GM12878 (cell line): Measurements from ENCODE around the gene GMDS. TPM values are rescaled to one million over a fixed set of nuclear protein-coding genes. Genes with fewer than 3 reads are reported as not detected.

Experiments
- CBX3 ChIP-seq: fragments of 200-600 bp; sonication (generic); IDR thresholded peaks from 2 replicates; pipeline ENCODE4 v1.6.1; 2016; ENCODE audit warnings: low read depth, borderline replicate concordance
- CHD1 ChIP-seq: IDR thresholded peaks from 2 replicates; pipeline ENCODE4 v1.6.1; 2012; ENCODE audit warnings: low read depth, low read length, improper control_type of control experiment
- E2F8 ChIP-seq: fragments of 450-650 bp; IDR thresholded peaks from 2 replicates; pipeline ENCODE4 v1.6.1; 2018; ENCODE audit warnings: mild to moderate bottlenecking, low read depth, moderate library complexity; ENCODE audit not compliant: partially characterized antibody
- EGR1 ChIP-seq, 2 experiments: IDR thresholded peaks; 1 replicate in 1 of 2; 2 replicates in 1 of 2; pipeline ENCODE4 v1.6.1; 2011 to 2012; ENCODE audit warnings: low read depth in 2 of 2, low read length in 2 of 2, borderline replicate concordance in 1 of 2, mild to moderate bottlenecking in 1 of 2, moderate library complexity in 1 of 2
- EZH2 ChIP-seq: IDR thresholded peaks from 2 replicates; pipeline ENCODE4 v1.6.1; 2012; ENCODE audit warnings: low read depth, mild to moderate bottlenecking, control low read depth, inconsistent platforms, low read length, borderline replicate concordance; ENCODE audit not compliant: control insufficient read depth
- FOS ChIP-seq: IDR thresholded peaks from 3 replicates; pipeline ENCODE4 v1.6.1; 2011; ENCODE audit warnings: borderline replicate concordance; ENCODE audit not compliant: insufficient read length; ENCODE audit errors: extremely low read depth
- FOXK2 ChIP-seq: fragments of 450-650 bp; IDR thresholded peaks from 2 replicates; pipeline ENCODE4 v1.6.1; 2017; ENCODE audit warnings: mild to moderate bottlenecking, moderate library complexity
- HCFC1 ChIP-seq: fragments of 150-350 bp; IDR thresholded peaks from 2 replicates; pipeline ENCODE4 v1.6.1; 2014; ENCODE audit warnings: low read length
- KAT2A ChIP-seq: conservative IDR thresholded peaks from 2 replicates; pipeline ENCODE4 v1.6.1; 2011; ENCODE audit warnings: low read depth, low read length; ENCODE audit not compliant: control insufficient read depth
- LARP7 ChIP-seq: fragments of 450-650 bp; IDR thresholded peaks from 2 replicates; pipeline ENCODE4 v1.6.1; 2017; ENCODE audit warnings: mild to moderate bottlenecking
- MEF2A ChIP-seq: IDR thresholded peaks from 2 replicates; pipeline ENCODE4 v1.6.1; 2011; ENCODE audit warnings: low read depth, mild to moderate bottlenecking, low read length, moderate library complexity; ENCODE audit not compliant: insufficient read depth
- MTA2 ChIP-seq: fragments of 450-650 bp; IDR thresholded peaks from 2 replicates; pipeline ENCODE4 v1.6.1; 2016; ENCODE audit warnings: low read depth, mild to moderate bottlenecking, moderate library complexity
- MTA3 ChIP-seq: IDR thresholded peaks from 2 replicates; pipeline ENCODE4 v1.6.1; 2012; ENCODE audit warnings: low read length, inconsistent platforms, borderline replicate concordance
- MYB ChIP-seq: fragments of 150-350 bp; IDR thresholded peaks from 2 replicates; pipeline ENCODE4 v1.6.1; 2014; ENCODE audit warnings: mild to moderate bottlenecking, low read depth, low read length, borderline replicate concordance
- NKRF ChIP-seq: fragments of 450-650 bp; conservative IDR thresholded peaks from 2 replicates; pipeline ENCODE4 v1.6.1; 2017; ENCODE audit warnings: mild to moderate bottlenecking, moderate library complexity
- NR2F1 ChIP-seq: fragments of 450-650 bp; conservative IDR thresholded peaks from 2 replicates; pipeline ENCODE4 v1.6.1; 2017; ENCODE audit warnings: mild to moderate bottlenecking
- NRF1 ChIP-seq: conservative IDR thresholded peaks from 2 replicates; pipeline ENCODE4 v1.6.1; 2011; ENCODE audit warnings: mild to moderate bottlenecking, low read depth, low read length, improper control_type of control experiment
- PAX5 ChIP-seq: IDR thresholded peaks from 2 replicates; pipeline ENCODE4 v1.6.1; 2011; ENCODE audit warnings: low read depth, low read length, borderline replicate concordance
- PAX8 ChIP-seq: fragments of 450-650 bp; IDR thresholded peaks from 2 replicates; pipeline ENCODE4 v1.6.1; 2017; ENCODE audit warnings: mild to moderate bottlenecking, moderate library complexity
- PRDM15 ChIP-seq: fragments of 450-650 bp; formaldehyde crosslinking; IDR thresholded peaks from 2 replicates; pipeline ENCODE4 v1.4.0; 2020; ENCODE audit warnings: mild to moderate bottlenecking, moderate library complexity
- RB1 ChIP-seq: fragments of 450-650 bp; formaldehyde crosslinking; IDR thresholded peaks from 2 replicates; pipeline ENCODE4 v1.6.1; 2017; ENCODE audit warnings: mild to moderate bottlenecking, borderline replicate concordance
- YY1 ChIP-seq: IDR thresholded peaks from 2 replicates; pipeline ENCODE4 v1.6.1; 2011; ENCODE audit warnings: low read depth, mild to moderate bottlenecking, low read length
- polyA plus RNA-seq, 11 experiments: library from polyadenylated mRNA; depleted of rRNA in 4 of 11; unstranded in 6 of 11; stranded (reverse) in 5 of 11; fragments of >200 nt; fragmentation: Nextera tagmentation in 4 of 11; fragmentation: Illumina TruSeq in 1 of 11; extraction: Ambion mirVana in 4 of 11; extraction: Trizol in 1 of 11; gene quantifications; 1 replicate in 1 of 11; 2 replicates in 10 of 11; pipeline versions ENCODE4 v1.2.1 to v1.2.3, GENCODE V29; 2011 to 2016; ENCODE audit warnings: inconsistent platforms in 2 of 11, missing spikeins in 2 of 11, low read depth in 1 of 11
- total RNA-seq, 4 experiments: library from RNA; depleted of rRNA in 3 of 4; stranded (reverse); fragments of >200 nt in 3 of 4; fragmentation: Illumina TruSeq in 1 of 4; extraction: Trizol in 1 of 4; gene quantifications; 2 replicates each; pipeline versions ENCODE4 v1.2.1 to v1.2.3, GENCODE V29; 2013 to 2021
- TF ChIP-seq, protein P1 (sequence below): IDR thresholded peaks from 2 replicates; pipeline ENCODE4 v1.6.1; 2012; ENCODE audit warnings: low read depth, low read length, improper control_type of control experiment

GMDS gene
- total and polyA plus RNA-seq, 10 of the 15 experiments (the other 5 are each of a cell fraction or from before 2014, with no cell fraction given) = 0.61 to 53.8 (median 29.3) TPM

DNA sequence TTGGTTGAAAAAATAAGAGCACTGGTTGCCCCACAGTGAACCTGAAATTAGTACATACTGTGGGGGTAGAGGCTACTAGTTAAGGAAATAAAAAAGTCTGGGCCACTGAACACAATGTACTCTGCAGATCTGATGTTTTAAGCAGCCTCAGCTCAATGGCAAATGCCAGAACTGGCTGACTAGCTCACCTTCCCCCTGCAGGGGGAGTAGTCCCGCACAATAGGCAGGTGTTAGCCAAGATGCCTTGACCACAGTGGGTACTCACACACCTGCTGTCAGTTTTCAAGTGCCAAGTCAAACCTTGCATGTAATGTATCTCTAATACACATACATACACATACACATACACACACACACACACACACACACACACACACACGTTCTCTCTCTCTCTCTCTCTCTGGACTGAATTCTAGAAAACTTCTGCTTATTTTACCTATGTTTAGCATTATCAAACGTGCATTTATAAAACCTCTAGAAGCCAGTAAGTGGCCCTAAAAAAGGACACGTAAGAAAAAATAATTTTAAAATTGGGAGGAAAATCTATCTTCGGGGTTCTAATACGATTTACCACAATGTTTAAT lies 36.1 kb downstream of the GMDS start (continued):
- no peak for TF ChIP-seq EZH2
- no peak for TF ChIP-seq MTA3
- no peak for TF ChIP-seq HCFC1
- TF ChIP-seq FOS = no peak
- no peak for TF ChIP-seq MYB
- TF ChIP-seq YY1 = peak; percentile 35; the same call in 1 of the 2 replicates
- no peak for TF ChIP-seq MTA2
- no peak for TF ChIP-seq E2F8
- no peak for TF ChIP-seq EGR1 (IDR thresholded peaks at IDR 0.05; ENCODE audit: borderline replicate concordance in 1 of 2, low read depth in 2 of 2, low read length in 2 of 2)
- no peak for TF ChIP-seq NR2F1
- TF ChIP-seq NRF1 = no peak
- TF ChIP-seq NKRF = no peak
- TF ChIP-seq FOXK2 = no peak
- no peak for TF ChIP-seq CBX3
- TF ChIP-seq PRDM15 (CRISPR knock-in tag) = no peak
- no peak for TF ChIP-seq RB1
- no peak for TF ChIP-seq KAT2A
- no peak for TF ChIP-seq PAX8
- TF ChIP-seq MEF2A = no peak
- TF ChIP-seq, protein P1, sequence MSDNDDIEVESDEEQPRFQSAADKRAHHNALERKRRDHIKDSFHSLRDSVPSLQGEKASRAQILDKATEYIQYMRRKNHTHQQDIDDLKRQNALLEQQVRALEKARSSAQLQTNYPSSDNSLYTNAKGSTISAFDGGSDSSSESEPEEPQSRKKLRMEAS = no peak
- TF ChIP-seq CHD1 = no peak
- TF ChIP-seq LARP7 = no peak
- TF ChIP-seq PAX5 = no peak
